Measurements from ENCODE around the gene ANKDD1A. TPM values are rescaled to one million over a fixed set of nuclear protein-coding genes. Genes with fewer than 3 reads are reported as not detected.

Gene ANKDD1A
- total RNA-seq, 4 donors from 2014 or later: 2.1 to 3.6 (median 2.8) TPM

- no peak for DNase-seq (ENCODE audit: low spot score in 2 of 2)
- H3K9me3 ChIP-seq: no peaks in the 10 kb centered on the region
- H3K36me3 ChIP-seq: no peaks in the 10 kb centered on the region
- WGBS: 94% methylated on average over 6 of the region's 6 CpGs
- no peaks in the 10 kb centered on the region for H3K27me3 ChIP-seq
- TF ChIP-seq POLR2A (IDR thresholded peaks at IDR 0.05) (no peak), CTCF (IDR thresholded peaks at IDR 0.05) (no peak), EP300 (IDR thresholded peaks at IDR 0.05) (no peak), POLR2AphosphoS5 (IDR thresholded peaks at IDR 0.05) (no peak)
- no peak overlapping the region for H3K27ac ChIP-seq
- no peak overlapping the region for H3K4me3 ChIP-seq
- H3K4me1 ChIP-seq: peaks cover 25% of the 10 kb centered on the region
Observed at GRCh38 chr15:64888336-64888735, 23.4 kb upstream of the ANKDD1A start.

DNA sequence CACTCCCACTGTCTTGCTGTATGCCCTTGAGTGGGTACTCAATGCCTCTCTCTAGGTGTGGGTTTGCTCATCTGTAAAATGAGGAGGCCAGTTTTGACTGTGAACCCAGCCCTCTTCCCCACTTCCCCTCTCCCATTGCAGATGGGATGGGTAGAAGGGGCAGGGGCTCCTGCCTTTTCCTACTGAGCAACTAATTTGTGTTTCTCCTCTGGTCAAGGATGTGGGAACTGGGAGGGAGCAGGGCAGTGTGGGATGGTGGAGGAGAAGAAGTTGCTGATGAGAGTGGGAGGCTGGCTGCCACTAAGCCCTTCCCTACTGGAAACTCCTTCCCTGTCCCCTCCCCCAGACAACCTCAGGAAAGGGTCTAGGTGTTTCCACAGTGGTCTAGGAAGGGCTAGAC, 20.1 kb upstream of the ANKDD1A start:
- Histone ChIP-seq H3K27me3 (no peaks in the 10 kb centered on the region), H3K27ac (no peak overlapping the region), H3K4me1 (peaks cover 43% of the 10 kb centered on the region), H3K9me3 (no peaks in the 10 kb centered on the region), H3K4me3 (no peak overlapping the region), H3K36me3 (no peaks in the 10 kb centered on the region)
- no peak for DNase-seq (ENCODE audit: low spot score in 2 of 2)
- TF ChIP-seq CTCF (IDR thresholded peaks at IDR 0.05): no peak
- no peak for TF ChIP-seq POLR2AphosphoS5 (IDR thresholded peaks at IDR 0.05)
- no peak for TF ChIP-seq EP300 (IDR thresholded peaks at IDR 0.05)
- TF ChIP-seq POLR2A (IDR thresholded peaks at IDR 0.05): no peak

DNA sequence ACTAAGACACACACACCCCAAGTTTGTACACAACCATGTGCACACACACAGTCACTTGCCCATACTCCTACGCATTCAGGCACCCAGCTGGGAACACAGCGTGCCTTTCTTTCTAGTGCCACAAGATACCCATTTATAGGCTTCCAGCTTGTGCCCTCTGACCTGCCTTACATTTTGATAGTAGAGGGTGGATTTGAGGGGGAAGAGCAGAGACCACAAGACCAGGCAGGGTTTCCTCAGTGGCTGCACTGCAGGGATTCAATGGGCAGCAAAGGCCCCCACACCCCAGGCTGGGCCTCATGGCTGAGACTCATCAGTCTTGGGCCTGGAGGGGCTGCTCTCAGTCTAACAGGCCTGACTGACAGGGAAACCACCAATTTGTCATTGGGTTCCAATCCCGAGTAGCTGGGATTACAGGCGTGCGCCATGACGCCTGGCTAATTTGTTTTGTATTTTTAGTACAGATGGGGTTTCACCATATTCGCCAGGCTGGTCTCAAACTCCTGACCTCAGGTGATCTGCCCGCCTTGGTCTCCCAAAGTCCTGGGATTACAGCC, 18.8 kb upstream of the ANKDD1A start:
- Histone ChIP-seq H3K4me3 (no peak overlapping the region), H3K4me1 (peaks cover 56% of the 10 kb centered on the region)

GRCh38 chr15:64893481-64894394, 18.0 kb upstream of the ANKDD1A start:
- Histone ChIP-seq H3K36me3 (no peaks in the 10 kb centered on the region), H3K27me3 (no peaks in the 10 kb centered on the region), H3K4me3 (peak overlapping the region; percentile 25), H3K4me1 (peaks cover 63% of the 10 kb centered on the region), H3K9me3 (no peaks in the 10 kb centered on the region), H3K27ac (peak overlapping the region; percentile 82)
- no peak for TF ChIP-seq CTCF (IDR thresholded peaks at IDR 0.05)
- no peak for TF ChIP-seq EP300 (IDR thresholded peaks at IDR 0.05)
- peak in 2 of 3 donors; percentile 25 to 38 for TF ChIP-seq POLR2AphosphoS5 (IDR thresholded peaks at IDR 0.05)
- TF ChIP-seq POLR2A (IDR thresholded peaks at IDR 0.05): peak in 1 of 2 donors; percentile 33
- DNase-seq (ENCODE audit: low spot score in 2 of 2): peak; percentile 94 to 96
- WGBS: 44% methylated on average over 26 of the region's 44 CpGs

More for the DNA sequence above, 18.8 kb upstream of the ANKDD1A start:
- Histone ChIP-seq H3K9me3 (no peaks in the 10 kb centered on the region), H3K27ac (peak overlapping the region; percentile 82), H3K27me3 (no peaks in the 10 kb centered on the region), H3K36me3 (no peaks in the 10 kb centered on the region)
- no peak for DNase-seq (ENCODE audit: low spot score in 2 of 2)
- WGBS: 93% methylated on average over 8 of the region's 8 CpGs
- no peak for TF ChIP-seq CTCF (IDR thresholded peaks at IDR 0.05)
- no peak for TF ChIP-seq POLR2AphosphoS5 (IDR thresholded peaks at IDR 0.05)
- TF ChIP-seq POLR2A (IDR thresholded peaks at IDR 0.05): no peak
- no peak for TF ChIP-seq EP300 (IDR thresholded peaks at IDR 0.05)

- Histone ChIP-seq H3K36me3 (no peaks in the 10 kb centered on the region), H3K4me1 (peaks cover 63% of the 10 kb centered on the region), H3K9me3 (no peaks in the 10 kb centered on the region), H3K27ac (peak overlapping the region; percentile 82), H3K4me3 (peak overlapping the region; percentile 25), H3K27me3 (no peaks in the 10 kb centered on the region)
- 34% methylated on average over 18 of the region's 20 CpGs for WGBS
- DNase-seq (ENCODE audit: low spot score in 2 of 2): peak in 1 of 2 donors; percentile 77
- TF ChIP-seq EP300 (IDR thresholded peaks at IDR 0.05) (no peak), POLR2A (IDR thresholded peaks at IDR 0.05) (no peak), POLR2AphosphoS5 (IDR thresholded peaks at IDR 0.05) (no peak), CTCF (IDR thresholded peaks at IDR 0.05) (no peak)
Observed at GRCh38 chr15:64894395-64895056, 17.2 kb upstream of the ANKDD1A start.
